ENCODE measurements around the gene FFAR3.
"Not testable (repeated sequence)": the region's sequence is repeated elsewhere in the genome, so short reads cannot be mapped to it uniquely, and the experiment has no call there.

FFAR3 gene

GRCh38 chr19:35351411-35352176 lies 6.7 kb upstream of the FFAR3 start:
- no peak for DNase-seq

- no peak for DNase-seq
These were observed 6.1 kb upstream of the FFAR3 start for GRCh38 chr19:35352177-35352447.

- DNase-seq: peak; percentile 62
These were observed 5.6 kb upstream of the FFAR3 start for GRCh38 chr19:35352448-35353304.

GRCh38 chr19:35353635-35354034 lies 4.6 kb upstream of the FFAR3 start:
- no peak for DNase-seq

GRCh38 chr19:35354898-35355297 lies 3.4 kb upstream of the FFAR3 start:
- no peak for DNase-seq

- no peak for DNase-seq
These were observed 2.3 kb upstream of the FFAR3 start for GRCh38 chr19:35355791-35356460.

GRCh38 chr19:35358834-35359233 lies 574 bp downstream of the FFAR3 start:
- not testable (repeated sequence) for DNase-seq

GRCh38 chr19:35359395-35359794 lies 1.1 kb downstream of the FFAR3 start:
- DNase-seq: not testable (repeated sequence)

- not testable (repeated sequence) for DNase-seq
These were observed 1.8 kb downstream of the FFAR3 start for GRCh38 chr19:35360081-35360480.

GRCh38 chr19:35360880-35361420 lies 2.7 kb downstream of the FFAR3 start:
- no peak for DNase-seq

GRCh38 chr19:35362261-35363000 lies 4.2 kb downstream of the FFAR3 start:
- no peak for DNase-seq

GRCh38 chr19:35363001-35363590 lies 4.8 kb downstream of the FFAR3 start:
- no peak for DNase-seq

- no peak for DNase-seq
These were observed 5.6 kb downstream of the FFAR3 start for GRCh38 chr19:35363711-35364425.

GRCh38 chr19:35365303-35365702 lies 7.0 kb downstream of the FFAR3 start:
- no peak for DNase-seq

GRCh38 chr19:35368378-35368777 lies 10.1 kb downstream of the FFAR3 start:
- DNase-seq: no peak

- DNase-seq: no peak
These were observed 11.3 kb downstream of the FFAR3 start for GRCh38 chr19:35369522-35369921.

- no peak for DNase-seq
These were observed 12.5 kb downstream of the FFAR3 start, which contains the start of gene GPR42 for GRCh38 chr19:35370722-35371121. GPR42 (plus strand) TSS chr19:35371068; CDS start chr19:35371360, 292 bp downstream.

- DNase-seq: no peak
These were observed 15.2 kb downstream of the FFAR3 start for GRCh38 chr19:35373492-35373891.

- DNase-seq: not testable (repeated sequence)
These were observed 15.8 kb downstream of the FFAR3 start for GRCh38 chr19:35374031-35374430.

- no peak for DNase-seq
These were observed 17.4 kb downstream of the FFAR3 start for GRCh38 chr19:35375505-35376307.

- no peak for DNase-seq
These were observed 19.4 kb downstream of the FFAR3 start for GRCh38 chr19:35377656-35378055.
